Stimulated activated CD4-positive, alpha-beta T cell treated with anti-CD3 and anti-CD28 coated beads, Interleukin-12 subunit alpha, Interleukin-12 subunit beta, amount 100 ng/mL, for 4 hours (primary cell): Measurements from ENCODE around the gene PRKX.
"Not testable (repeated sequence)": the region's sequence is repeated elsewhere in the genome, so short reads cannot be mapped to it uniquely, and the experiment has no call there.

Experiments
- DNase-seq: peaks from one replicate; pipeline ENCODE4 v3.0.0-alpha.2; 2020

The PRKX gene

DNA sequence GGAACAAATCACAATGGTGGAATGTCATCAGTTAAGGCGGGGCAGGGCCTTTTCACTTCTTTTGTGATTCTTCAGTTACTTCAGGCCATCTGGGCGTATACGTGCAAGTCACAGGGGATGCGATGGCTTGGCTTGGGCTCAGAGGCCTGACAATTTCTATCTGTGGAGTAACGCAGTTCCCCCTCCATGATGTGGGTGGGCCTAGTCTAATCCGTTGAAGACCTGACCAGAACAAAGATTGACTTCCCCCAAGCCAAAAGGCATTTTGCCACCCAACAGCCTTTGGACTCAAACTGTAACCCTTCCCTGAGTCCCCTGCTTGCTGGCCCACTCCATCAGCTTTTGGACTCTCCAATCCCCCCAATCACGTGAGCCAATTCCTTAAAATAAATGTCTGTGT lies 153.4 kb downstream of the PRKX start:
- DNase-seq: not testable (repeated sequence)
